Measurements from ENCODE around the gene CDHR3.

GRCh38 chr7:105972276-105972675 is 9.2 kb downstream of the CDHR3 start:
- TF ChIP-seq TAF1 (IDR thresholded peaks at IDR 0.05; ENCODE audit: low read depth, low read length) (no peak), FOSL1 (IDR thresholded peaks at IDR 0.05; ENCODE audit: insufficient read depth, low read depth, low read length) (no peak), CTCF (IDR thresholded peaks at IDR 0.05; ENCODE audit: control extremely low read depth in 1 of 3, insufficient read depth in 1 of 3, low read depth in 1 of 3, low read length in 3 of 3) (no peak), TBP (IDR thresholded peaks at IDR 0.05; ENCODE audit: low read depth, low read length) (no peak), JUND (IDR thresholded peaks at IDR 0.05; ENCODE audit: low read length) (no peak), CREB1 (IDR thresholded peaks at IDR 0.05) (no peak), USF2 (IDR thresholded peaks at IDR 0.05; ENCODE audit: low read length) (no peak), SRF (IDR thresholded peaks at IDR 0.05; ENCODE audit: low read depth, low read length) (no peak), RNF2 (IDR thresholded peaks at IDR 0.05; ENCODE audit: borderline replicate concordance, low read depth, low read length, missing control alignments, poor library complexity, severe bottlenecking) (no peak), EGR1 (IDR thresholded peaks at IDR 0.05; ENCODE audit: borderline replicate concordance, low read depth, low read length) (no peak), EP300 (IDR thresholded peaks at IDR 0.05; ENCODE audit: borderline replicate concordance in 1 of 2, low read depth in 2 of 2, low read length in 2 of 2) (no peak), KDM1A (IDR thresholded peaks at IDR 0.05; ENCODE audit: borderline replicate concordance, low read length) (no peak), CHD1 (IDR thresholded peaks at IDR 0.05; ENCODE audit: low read depth, low read length) (no peak)
